Mesendoderm (in vitro differentiated cells): ENCODE results near the gene RGS5.

ENCODE experiments used
- DNase-seq: peaks from one replicate; pipeline ENCODE4 v3.0.0; 2013
- H2AK5ac ChIP-seq: 2 replicates; pipeline ENCODE4 v1.6.1; 2013; ENCODE audit warnings: low read length, inconsistent platforms
- H2BK120ac ChIP-seq: 2 replicates; pipeline ENCODE4 v1.6.1; 2013; ENCODE audit warnings: low read depth, mild to moderate bottlenecking, low read length, moderate library complexity, mixed read lengths
- H2BK15ac ChIP-seq: replicated peaks from 2 replicates; pipeline ENCODE4 v1.6.1; 2013; ENCODE audit warnings: low read depth, mild to moderate bottlenecking, moderate library complexity
- H2BK5ac ChIP-seq: 2 replicates; pipeline ENCODE4 v1.6.1; 2013; ENCODE audit warnings: low read length, inconsistent platforms
- H3K18ac ChIP-seq: 2 replicates; pipeline ENCODE4 v1.6.1; 2013; ENCODE audit warnings: mild to moderate bottlenecking, low read length, mixed read lengths
- H3K23ac ChIP-seq: one replicate; pipeline ENCODE4 v1.6.1; 2013; ENCODE audit warnings: low read length
- H3K27ac ChIP-seq: 2 replicates; pipeline ENCODE4 v1.5.1; 2013; ENCODE audit warnings: low read depth, mild to moderate bottlenecking, inconsistent platforms, low read length, moderate library complexity
- H3K27me3 ChIP-seq: 2 replicates; pipeline ENCODE4 v1.6.1; 2013; ENCODE audit warnings: low read length, control low read depth, mild to moderate bottlenecking, inconsistent platforms; ENCODE audit not compliant: insufficient read depth, poor library complexity
- H3K36me3 ChIP-seq: 2 replicates; pipeline ENCODE4 v1.6.1; 2013; ENCODE audit warnings: low read length, inconsistent platforms; ENCODE audit not compliant: control insufficient read depth, insufficient read depth
- H3K4ac ChIP-seq: one replicate; pipeline ENCODE4 v1.6.1; 2013; ENCODE audit warnings: low read depth, mild to moderate bottlenecking, low read length, moderate library complexity
- H3K4me1 ChIP-seq: 2 replicates; pipeline ENCODE4 v1.6.1; 2013; ENCODE audit warnings: low read depth, low read length, inconsistent platforms; ENCODE audit not compliant: control insufficient read depth
- H3K4me2 ChIP-seq: 2 replicates; pipeline ENCODE4 v1.6.1; 2013; ENCODE audit warnings: low read length
- H3K4me3 ChIP-seq: 2 replicates; pipeline ENCODE4 v1.5.1; 2013; ENCODE audit warnings: mild to moderate bottlenecking, low read length
- H3K56ac ChIP-seq: one replicate; pipeline ENCODE4 v1.6.1; 2013; ENCODE audit warnings: low read length
- H3K79me1 ChIP-seq: 2 replicates; pipeline ENCODE4 v1.6.1; 2013; ENCODE audit warnings: low read length, inconsistent platforms
- H3K79me2 ChIP-seq: 2 replicates; pipeline ENCODE4 v1.6.1; 2013; ENCODE audit warnings: mild to moderate bottlenecking, low read length; ENCODE audit not compliant: control insufficient read depth, insufficient read depth
- H3K9ac ChIP-seq: 2 replicates; pipeline ENCODE4 v1.6.1; 2013; ENCODE audit warnings: low read length, inconsistent platforms
- H4K5ac ChIP-seq: one replicate; pipeline ENCODE4 v1.6.1; 2013; ENCODE audit warnings: low read length
- H4K8ac ChIP-seq: one replicate; pipeline ENCODE4 v1.6.1; 2013; ENCODE audit warnings: low read depth, mild to moderate bottlenecking, control low read depth, low read length, moderate library complexity
- WGBS: extraction: QIAGEN DNeasy Blood & Tissue Kit; methylation state at CpG from one replicate; pipeline ENCODE4 v1.1.7; 2013; ENCODE audit warnings: low lambda C conversion rate, missing lambda C conversion rate; ENCODE audit not compliant: insufficient coverage; ENCODE audit errors: extremely low coverage; 5-methylcytosine and 5-hydroxymethylcytosine counted together

The RGS5 gene

DNA sequence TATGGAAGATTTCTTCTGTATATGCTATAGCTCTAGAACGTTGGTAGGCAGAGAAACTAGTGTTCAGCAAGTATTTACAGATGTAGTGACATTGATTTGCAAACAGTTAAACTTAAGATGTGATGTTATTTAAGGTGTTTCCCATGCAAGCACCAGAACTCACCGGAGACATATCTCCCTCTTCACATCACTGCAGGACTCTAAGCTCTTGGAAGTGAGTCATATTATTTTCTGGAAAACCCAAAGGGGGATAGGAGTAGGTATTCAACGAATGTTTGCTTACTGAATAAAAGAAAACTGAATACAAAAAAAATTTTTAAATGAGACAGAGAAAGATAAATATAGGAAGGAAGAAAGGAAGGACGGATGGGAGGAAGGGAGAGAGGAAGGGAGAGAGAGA, 108.5 kb downstream of the RGS5 start:
- Histone ChIP-seq H3K56ac (no peak overlapping the region), H3K4me1 (no peaks in the 10 kb centered on the region), H2AK5ac (no peak overlapping the region), H3K23ac (no peak overlapping the region), H3K18ac (no peak overlapping the region), H3K27ac (no peak overlapping the region), H2BK120ac (no peak overlapping the region), H2BK15ac (no peak overlapping the region), H3K36me3 (no peaks in the 10 kb centered on the region), H2BK5ac (no peak overlapping the region), H3K27me3 (no peaks in the 10 kb centered on the region), H4K5ac (no peak overlapping the region), H3K4me3 (no peak overlapping the region), H3K4me2 (no peak overlapping the region), H3K9ac (no peak overlapping the region), H3K4ac (no peak overlapping the region), H3K79me1 (no peaks in the 10 kb centered on the region), H4K8ac (no peak overlapping the region), H3K79me2 (no peaks in the 10 kb centered on the region)
- DNase-seq = no peak
- 100% methylated on average over 1 of the region's 4 CpGs for WGBS

DNA sequence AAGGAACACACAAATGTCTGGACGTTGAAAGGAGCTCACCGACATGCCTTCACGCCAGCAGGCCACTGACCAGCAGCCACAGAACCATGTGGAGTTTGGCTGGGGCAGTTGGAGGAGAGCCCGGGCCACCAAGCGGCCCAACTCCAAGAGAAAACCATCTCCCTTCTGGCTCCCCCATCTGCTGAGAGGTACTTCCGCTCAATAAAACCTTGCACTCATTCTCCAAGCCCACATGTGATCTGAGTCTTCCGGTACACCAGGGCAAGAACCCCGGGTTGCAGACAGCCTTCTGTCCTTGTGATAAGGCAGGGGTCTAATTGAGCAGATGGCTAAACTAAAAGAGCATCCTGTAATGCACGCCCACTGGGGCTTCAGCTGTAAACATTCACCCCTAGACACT, 109.1 kb downstream of the RGS5 start:
- Histone ChIP-seq H3K79me1 (no peaks in the 10 kb centered on the region), H3K4me1 (no peaks in the 10 kb centered on the region), H3K27me3 (no peaks in the 10 kb centered on the region), H3K18ac (no peak overlapping the region), H4K5ac (no peak overlapping the region), H3K23ac (no peak overlapping the region), H3K4me3 (no peak overlapping the region), H3K56ac (no peak overlapping the region), H4K8ac (no peak overlapping the region), H3K27ac (no peak overlapping the region), H3K4ac (no peak overlapping the region), H2BK15ac (no peak overlapping the region), H2AK5ac (no peak overlapping the region), H3K4me2 (no peak overlapping the region), H3K9ac (no peak overlapping the region), H3K36me3 (no peaks in the 10 kb centered on the region), H3K79me2 (no peaks in the 10 kb centered on the region), H2BK120ac (no peak overlapping the region), H2BK5ac (no peak overlapping the region)
- no CpG with 5 or more reads among the region's 9 CpGs for WGBS
- DNase-seq = no peak

DNA sequence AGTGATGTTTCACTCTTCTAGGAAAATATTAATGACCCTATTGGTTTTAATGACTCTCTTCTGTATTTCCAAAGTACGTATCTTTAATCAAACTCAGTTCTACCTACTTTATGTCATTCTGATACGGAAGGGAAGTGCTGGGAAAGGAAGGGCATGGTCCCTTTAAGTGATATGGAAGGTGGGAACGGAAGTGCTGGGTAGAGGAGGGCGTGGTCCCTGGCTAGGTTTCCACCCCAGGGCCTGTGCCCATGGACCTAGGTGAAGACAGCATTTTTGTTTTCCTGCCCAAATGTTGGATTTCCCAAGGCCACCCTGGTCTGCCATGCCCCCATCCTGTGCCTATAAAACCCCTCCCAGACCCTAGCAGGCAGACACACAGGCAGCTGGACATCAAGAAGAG, 109.5 kb downstream of the RGS5 start:
- H3K4me3 ChIP-seq = no peak overlapping the region
- no peak overlapping the region for H3K4ac ChIP-seq
- no peak overlapping the region for H3K23ac ChIP-seq
- H3K36me3 ChIP-seq = no peaks in the 10 kb centered on the region
- no peak overlapping the region for H3K56ac ChIP-seq
- no peak overlapping the region for H3K9ac ChIP-seq
- H2BK5ac ChIP-seq = no peak overlapping the region
- H2AK5ac ChIP-seq = no peak overlapping the region
- no peaks in the 10 kb centered on the region for H3K79me1 ChIP-seq
- H2BK120ac ChIP-seq = no peak overlapping the region
- H3K27me3 ChIP-seq = no peaks in the 10 kb centered on the region
- no peaks in the 10 kb centered on the region for H3K79me2 ChIP-seq
- H2BK15ac ChIP-seq = no peak overlapping the region
- H4K8ac ChIP-seq = no peak overlapping the region
- H3K27ac ChIP-seq = no peak overlapping the region
- no peak overlapping the region for H4K5ac ChIP-seq
- WGBS = no CpG with 5 or more reads among the region's 4 CpGs
- no peaks in the 10 kb centered on the region for H3K4me1 ChIP-seq
- H3K4me2 ChIP-seq = no peak overlapping the region
- H3K18ac ChIP-seq = no peak overlapping the region
- no peak for DNase-seq
